Right lobe of liver (tissue), 6 donors: Measurements from ENCODE around the gene DNAJC5. TPM values are rescaled to one million over a fixed set of nuclear protein-coding genes. Genes with fewer than 3 reads are reported as not detected.

ENCODE experiments used
- ATAC-seq, 4 donors: fragments of 200-7000 bp; cut with Tn5 transposase; one replicate each; pipeline ENCODE4 v1.9.1; 2020; ENCODE audit warnings: mild to moderate bottlenecking in 4 of 4, moderate library complexity in 4 of 4
- DNase-seq, 3 donors: peaks; one replicate each; pipeline ENCODE4 v3.0.0-alpha.2; 2020
- H3K27ac ChIP-seq, 3 donors: fragments of 200-600 bp; one replicate each; pipeline ENCODE4 v1.8.0; 2022
- H3K27me3 ChIP-seq, 2 donors: fragments of 200-600 bp; one replicate each; pipeline ENCODE4 v1.8.0; 2022
- H3K36me3 ChIP-seq, 4 donors: fragments of 200-600 bp; sonication (generic) in 1 of 4; one replicate each; pipeline versions ENCODE4 v1.5.1 to v1.8.0; 2017 to 2022; ENCODE audit warnings: control low read depth in 1 of 4
- H3K4me1 ChIP-seq, 4 donors: fragments of 200-600 bp; sonication (generic) in 1 of 4; one replicate each; pipeline versions ENCODE4 v1.5.1 to v1.8.0; 2017 to 2022; ENCODE audit warnings: control low read depth in 1 of 4
- H3K4me3 ChIP-seq, 3 donors: fragments of 200-600 bp; one replicate each; pipeline ENCODE4 v1.8.0; 2022
- H3K9me3 ChIP-seq, 4 donors: fragments of 200-600 bp; sonication (generic) in 1 of 4; one replicate each; pipeline versions ENCODE4 v1.5.1 to v1.8.0; 2017 to 2022; ENCODE audit warnings: control low read depth in 1 of 4
- POLR2A ChIP-seq: fragments of 450-650 bp; IDR thresholded peaks from one replicate; pipeline ENCODE4 v1.6.1; 2017; ENCODE audit warnings: antibody characterized with exemption, mild to moderate bottlenecking
- WGBS: methylation state at CpG from one replicate; pipeline ENCODE4 v1.1.6; 2018; ENCODE audit warnings: low coverage, low lambda C conversion rate; ENCODE audit not compliant: insufficient coverage; ENCODE audit errors: missing lambda C conversion rate; 5-methylcytosine and 5-hydroxymethylcytosine counted together
- intact Hi-C, 2 donors: fragments of 100-400 bp; cut with DNase I; formaldehyde crosslinking; loops; one replicate each; pipeline versions ENCODE4 v1.11.2 to v1.14.1; 2022
- total RNA-seq, 6 experiments: library from RNA; depleted of rRNA in 2 of 6; stranded (reverse); fragments of >200 nt in 2 of 6; fragmentation: NEBNext Ultra II Directional in 3 of 6; extraction: Animal tissue kit (Norgen Biotek cat#: 25700) in 3 of 6; gene quantifications; one replicate each; pipeline versions ENCODE4 v1.1.0 to v1.2.4, GENCODE V29; 2016 to 2023
- TF ChIP-seq, protein P1 (sequence below), 4 donors: fragments of 200-600 bp in 3 of 4; fragments of 450-650 bp in 1 of 4; IDR thresholded peaks; one replicate each; pipeline versions ENCODE4 v1.5.1 to v1.8.0; 2016 to 2022; ENCODE audit warnings: antibody characterized with exemption in 4 of 4, mild to moderate bottlenecking in 2 of 4
- donor health status: DM: no; HTN: yes; CAD: no.
- donor health status: DM: no; HTN: no; CAD: no.
- donor health status: DM: no; HTN: no; CAD: no.
- donor health status: DM: no; HTN: yes; CAD: no.
- donor health status: DM: no; HTN: yes; CAD: no.

The DNAJC5 gene
- total RNA-seq, 6 experiments from 2014 or later: 10.7 to 26.0 (median 15.1) TPM

DNA sequence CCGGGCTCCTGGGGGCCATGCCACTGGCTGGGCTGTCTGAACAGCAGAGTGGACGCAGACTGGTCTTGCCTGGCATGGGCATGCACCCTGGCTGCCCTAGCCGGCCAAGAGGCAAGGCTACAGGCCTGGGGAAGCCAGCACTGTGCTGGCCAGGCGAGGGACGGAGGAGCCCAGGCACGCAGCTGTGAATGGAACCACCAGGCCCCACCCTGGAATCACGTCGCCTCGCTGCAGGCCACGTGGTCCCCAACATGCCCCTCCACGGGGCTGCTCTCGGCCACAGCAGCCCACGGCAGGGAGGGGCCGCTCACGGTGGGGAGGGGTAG, 57.2 kb downstream of the DNAJC5 start:
- TF ChIP-seq, protein P1, sequence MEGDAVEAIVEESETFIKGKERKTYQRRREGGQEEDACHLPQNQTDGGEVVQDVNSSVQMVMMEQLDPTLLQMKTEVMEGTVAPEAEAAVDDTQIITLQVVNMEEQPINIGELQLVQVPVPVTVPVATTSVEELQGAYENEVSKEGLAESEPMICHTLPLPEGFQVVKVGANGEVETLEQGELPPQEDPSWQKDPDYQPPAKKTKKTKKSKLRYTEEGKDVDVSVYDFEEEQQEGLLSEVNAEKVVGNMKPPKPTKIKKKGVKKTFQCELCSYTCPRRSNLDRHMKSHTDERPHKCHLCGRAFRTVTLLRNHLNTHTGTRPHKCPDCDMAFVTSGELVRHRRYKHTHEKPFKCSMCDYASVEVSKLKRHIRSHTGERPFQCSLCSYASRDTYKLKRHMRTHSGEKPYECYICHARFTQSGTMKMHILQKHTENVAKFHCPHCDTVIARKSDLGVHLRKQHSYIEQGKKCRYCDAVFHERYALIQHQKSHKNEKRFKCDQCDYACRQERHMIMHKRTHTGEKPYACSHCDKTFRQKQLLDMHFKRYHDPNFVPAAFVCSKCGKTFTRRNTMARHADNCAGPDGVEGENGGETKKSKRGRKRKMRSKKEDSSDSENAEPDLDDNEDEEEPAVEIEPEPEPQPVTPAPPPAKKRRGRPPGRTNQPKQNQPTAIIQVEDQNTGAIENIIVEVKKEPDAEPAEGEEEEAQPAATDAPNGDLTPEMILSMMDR (IDR thresholded peaks at IDR 0.05): no peak
- TF ChIP-seq POLR2A: no peak
- DNase-seq (no peak), ATAC-seq (no peak)
- intact Hi-C loops: no loop called here
- no peaks in the 10 kb centered on the region for H3K9me3 ChIP-seq
- WGBS: no CpG with 5 or more reads among the region's 15 CpGs
- H3K27ac ChIP-seq: peak overlapping the region in 2 of 3 donors; percentile 30 to 96
- H3K27me3 ChIP-seq: no peaks in the 10 kb centered on the region
- H3K36me3 ChIP-seq: no peaks in the 10 kb centered on the region
- H3K4me3 ChIP-seq: no peak overlapping the region
- peaks cover 0 to 72% (median 25%) of the 10 kb centered on the region in 4 donors for H3K4me1 ChIP-seq

DNA sequence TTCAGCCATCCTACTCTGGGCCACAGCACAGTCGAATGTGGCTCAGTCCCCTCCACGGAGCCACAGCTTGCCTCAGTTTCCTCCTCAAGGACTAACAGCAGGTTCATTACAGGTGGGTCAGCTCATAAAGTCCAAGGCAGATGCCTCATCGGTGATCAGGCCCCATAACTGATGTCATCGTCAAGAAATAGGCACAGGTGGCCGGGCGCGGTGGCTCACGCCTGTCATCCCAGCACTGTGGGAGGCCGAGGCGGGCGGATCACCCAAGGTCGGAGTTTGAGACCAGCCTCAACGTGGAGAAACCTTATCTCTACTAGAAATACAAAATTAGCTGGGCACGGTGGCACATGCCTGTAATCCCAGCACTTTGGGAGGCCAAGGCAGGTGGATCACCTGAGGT, 57.8 kb downstream of the DNAJC5 start:
- no peaks in the 10 kb centered on the region for H3K27me3 ChIP-seq
- peaks cover 2 to 70% (median 27%) of the 10 kb centered on the region in 4 donors for H3K4me1 ChIP-seq
- intact Hi-C loops: no loop called here
- H3K27ac ChIP-seq: no peak overlapping the region
- H3K4me3 ChIP-seq: no peak overlapping the region
- no peaks in the 10 kb centered on the region for H3K9me3 ChIP-seq
- TF ChIP-seq, protein P1 (IDR thresholded peaks at IDR 0.05): no peak
- TF ChIP-seq POLR2A: no peak
- no peak for DNase-seq
- no peak for ATAC-seq
- 100% methylated on average over 1 of the region's 14 CpGs for WGBS
- H3K36me3 ChIP-seq: no peaks in the 10 kb centered on the region

DNA sequence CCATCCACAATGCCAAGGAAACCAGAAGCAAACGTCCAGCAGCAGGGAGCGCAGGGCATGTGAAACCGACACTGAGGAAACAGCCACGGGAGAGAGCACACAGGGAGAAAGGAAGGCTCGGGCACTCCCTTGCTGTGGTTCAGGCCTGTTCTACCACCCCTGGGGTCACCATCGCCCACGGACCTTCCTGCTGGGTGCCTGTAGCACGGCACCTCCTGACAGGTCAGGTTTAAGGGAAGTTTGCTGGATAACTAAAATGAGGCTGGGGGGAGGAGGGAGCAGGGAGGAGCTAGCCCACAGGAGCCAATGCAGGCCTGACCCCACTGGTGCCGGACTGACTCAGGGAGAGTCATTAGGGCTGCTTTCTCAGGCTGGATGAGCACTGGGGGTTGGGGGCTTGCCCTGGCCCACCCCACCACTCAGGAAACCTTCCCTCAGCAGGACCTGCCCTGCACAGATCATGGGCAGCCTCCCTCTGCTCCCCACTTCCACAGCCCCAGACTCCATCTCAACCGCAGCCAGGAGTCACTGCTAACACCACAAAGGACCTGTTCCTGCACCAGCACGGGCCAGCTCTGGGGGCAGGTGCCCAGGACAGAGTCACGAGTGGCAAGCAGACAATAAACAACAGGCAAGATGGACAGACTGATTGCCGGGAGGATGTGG, 59.0 kb downstream of the DNAJC5 start:
- no peak for DNase-seq
- intact Hi-C loops: no loop called here
- TF ChIP-seq, protein P1 (IDR thresholded peaks at IDR 0.05): no peak
- TF ChIP-seq POLR2A: no peak
- peaks cover 2 to 63% (median 25%) of the 10 kb centered on the region in 4 donors for H3K4me1 ChIP-seq
- H3K4me3 ChIP-seq: no peak overlapping the region
- 60% methylated on average over 3 of the region's 13 CpGs for WGBS
- no peak for ATAC-seq
- no peaks in the 10 kb centered on the region for H3K27me3 ChIP-seq
- no peaks in the 10 kb centered on the region for H3K9me3 ChIP-seq
- no peak overlapping the region for H3K27ac ChIP-seq
- H3K36me3 ChIP-seq: no peaks in the 10 kb centered on the region

DNA sequence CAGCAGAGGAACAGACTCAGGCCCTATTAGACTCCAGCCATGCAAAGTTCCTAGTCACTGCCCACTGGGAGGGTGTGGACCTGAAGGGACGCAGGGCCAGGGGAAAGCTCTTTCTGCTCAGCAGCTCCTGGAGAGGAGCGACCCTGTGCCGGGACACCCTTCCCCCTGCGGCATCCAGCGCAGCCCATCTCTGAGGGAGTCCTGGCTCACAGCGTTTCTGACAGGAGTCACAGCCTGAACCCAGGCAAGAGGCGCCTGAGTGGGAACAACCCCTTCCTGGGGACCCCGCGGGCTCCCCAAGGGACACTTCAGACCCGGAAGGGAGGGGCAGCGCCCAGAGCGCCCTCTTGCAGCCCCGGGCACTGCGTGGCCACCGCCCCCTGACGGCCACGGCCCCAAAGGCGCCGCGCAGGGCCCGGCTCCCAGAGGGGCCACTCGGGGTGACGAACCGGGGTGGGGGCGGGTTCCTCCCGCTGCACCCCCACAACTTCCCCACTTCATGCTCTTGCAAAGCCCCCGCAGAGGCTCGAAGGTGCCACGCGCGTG, 60.4 kb downstream of the DNAJC5 start:
- no peak for DNase-seq
- Histone ChIP-seq H3K27ac (peak overlapping the region; percentile 68 to 95 (median 89)), H3K9me3 (no peaks in the 10 kb centered on the region), H3K4me3 (peak overlapping the region; percentile 87 to 99 (median 99)), H3K4me1 (peaks cover 2 to 49% (median 20%) of the 10 kb centered on the region in 4 donors), H3K36me3 (peaks cover 0 to 2% (median 0%) of the 10 kb centered on the region in 4 donors), H3K27me3 (no peaks in the 10 kb centered on the region)
- 0% methylated on average over 3 of the region's 31 CpGs for WGBS
- peak; percentile 5 to 13 (median 10) for ATAC-seq
- intact Hi-C loops: no loop called here
- TF ChIP-seq, protein P1 (IDR thresholded peaks at IDR 0.05): peak in 3 of 4 donors; percentile 34 to 42 (median 36)
- no peak for TF ChIP-seq POLR2A
